ENCODE data around the gene SPAG16.

DNA sequence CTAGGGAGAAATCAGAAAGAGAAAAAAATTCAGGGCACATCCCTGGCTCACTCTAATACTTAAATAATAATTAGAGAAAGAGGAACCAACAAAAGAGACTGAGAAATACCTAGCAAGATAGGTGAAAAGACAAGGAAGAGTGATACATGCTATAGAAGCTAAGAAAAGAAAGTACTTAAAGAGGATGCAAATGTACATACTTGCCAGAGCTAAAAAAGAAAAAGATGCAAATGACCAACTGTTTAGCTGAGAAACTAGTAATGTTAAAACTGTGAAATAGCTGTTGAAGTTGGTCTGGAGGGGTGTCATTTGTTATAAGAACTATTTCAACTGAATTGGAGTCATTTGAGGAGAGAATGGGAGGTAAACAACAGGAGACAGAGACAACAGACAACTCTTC, 412.2 kb downstream of the SPAG16 start:
- TF ChIP-seq, protein P1, sequence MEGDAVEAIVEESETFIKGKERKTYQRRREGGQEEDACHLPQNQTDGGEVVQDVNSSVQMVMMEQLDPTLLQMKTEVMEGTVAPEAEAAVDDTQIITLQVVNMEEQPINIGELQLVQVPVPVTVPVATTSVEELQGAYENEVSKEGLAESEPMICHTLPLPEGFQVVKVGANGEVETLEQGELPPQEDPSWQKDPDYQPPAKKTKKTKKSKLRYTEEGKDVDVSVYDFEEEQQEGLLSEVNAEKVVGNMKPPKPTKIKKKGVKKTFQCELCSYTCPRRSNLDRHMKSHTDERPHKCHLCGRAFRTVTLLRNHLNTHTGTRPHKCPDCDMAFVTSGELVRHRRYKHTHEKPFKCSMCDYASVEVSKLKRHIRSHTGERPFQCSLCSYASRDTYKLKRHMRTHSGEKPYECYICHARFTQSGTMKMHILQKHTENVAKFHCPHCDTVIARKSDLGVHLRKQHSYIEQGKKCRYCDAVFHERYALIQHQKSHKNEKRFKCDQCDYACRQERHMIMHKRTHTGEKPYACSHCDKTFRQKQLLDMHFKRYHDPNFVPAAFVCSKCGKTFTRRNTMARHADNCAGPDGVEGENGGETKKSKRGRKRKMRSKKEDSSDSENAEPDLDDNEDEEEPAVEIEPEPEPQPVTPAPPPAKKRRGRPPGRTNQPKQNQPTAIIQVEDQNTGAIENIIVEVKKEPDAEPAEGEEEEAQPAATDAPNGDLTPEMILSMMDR (IDR thresholded peaks at IDR 0.05): no peak
- TF ChIP-seq POLR2A (IDR thresholded peaks at IDR 0.05): no peak
